ENCODE measurements around the gene AKT3. TPM values are rescaled to one million over a fixed set of nuclear protein-coding genes. Genes with fewer than 3 reads are reported as not detected.

The AKT3 gene
- total RNA-seq, 1 donor from 2014 or later = 110 TPM

GRCh38 chr1:243471754-243472745, 378.0 kb downstream of the AKT3 start:
- peak overlapping the region; percentile 92 for H3K27ac Mint-ChIP-seq
- no peaks in the 10 kb centered on the region for H3K9me3 Mint-ChIP-seq
- peaks cover 34% of the 10 kb centered on the region for H3K4me1 Mint-ChIP-seq
- H3K27me3 Mint-ChIP-seq (ENCODE audit: low read depth) = no peaks in the 10 kb centered on the region
- DNase-seq (ENCODE audit: low spot score in 2 of 2, unreplicated experiment in 2 of 2) = no peak
- no peak for TF ChIP-seq CTCF (IDR thresholded peaks at IDR 0.05; ENCODE audit: unreplicated experiment)
- no peaks in the 10 kb centered on the region for H3K36me3 Mint-ChIP-seq
- H3K4me3 Mint-ChIP-seq = no peak overlapping the region

GRCh38 chr1:243471026-243471685, 378.9 kb downstream of the AKT3 start:
- Mint-ChIP-seq H3K9me3 (no peaks in the 10 kb centered on the region), H3K27me3 (ENCODE audit: low read depth) (no peaks in the 10 kb centered on the region), H3K27ac (no peak overlapping the region), H3K4me3 (no peak overlapping the region), H3K36me3 (no peaks in the 10 kb centered on the region), H3K4me1 (peaks cover 32% of the 10 kb centered on the region)
- no peak for TF ChIP-seq CTCF (IDR thresholded peaks at IDR 0.05; ENCODE audit: unreplicated experiment)
- DNase-seq (ENCODE audit: low spot score in 2 of 2, unreplicated experiment in 2 of 2) = no peak

- H3K36me3 Mint-ChIP-seq = no peaks in the 10 kb centered on the region
- no peak for TF ChIP-seq CTCF (IDR thresholded peaks at IDR 0.05; ENCODE audit: unreplicated experiment)
- no peaks in the 10 kb centered on the region for H3K9me3 Mint-ChIP-seq
- H3K4me3 Mint-ChIP-seq = no peak overlapping the region
- no peak for DNase-seq (ENCODE audit: low spot score in 2 of 2, unreplicated experiment in 2 of 2)
- no peaks in the 10 kb centered on the region for H3K27me3 Mint-ChIP-seq (ENCODE audit: low read depth)
- H3K4me1 Mint-ChIP-seq = peaks cover 28% of the 10 kb centered on the region
- H3K27ac Mint-ChIP-seq = no peak overlapping the region
These were observed 379.5 kb downstream of the AKT3 start for GRCh38 chr1:243470502-243470901.

- H3K4me1 Mint-ChIP-seq = peaks cover 20% of the 10 kb centered on the region
- no peaks in the 10 kb centered on the region for H3K9me3 Mint-ChIP-seq
- DNase-seq (ENCODE audit: low spot score in 2 of 2, unreplicated experiment in 2 of 2) = no peak
- H3K36me3 Mint-ChIP-seq = no peaks in the 10 kb centered on the region
- no peak overlapping the region for H3K4me3 Mint-ChIP-seq
- H3K27me3 Mint-ChIP-seq (ENCODE audit: low read depth) = no peaks in the 10 kb centered on the region
- no peak overlapping the region for H3K27ac Mint-ChIP-seq
- TF ChIP-seq CTCF (IDR thresholded peaks at IDR 0.05; ENCODE audit: unreplicated experiment) = no peak
These were observed 380.5 kb downstream of the AKT3 start for GRCh38 chr1:243469497-243469896.

- no peak for TF ChIP-seq CTCF (IDR thresholded peaks at IDR 0.05; ENCODE audit: unreplicated experiment)
- Mint-ChIP-seq H3K36me3 (peaks cover 2% of the 10 kb centered on the region), H3K27me3 (ENCODE audit: low read depth) (no peaks in the 10 kb centered on the region), H3K9me3 (no peaks in the 10 kb centered on the region), H3K27ac (no peak overlapping the region), H3K4me1 (no peaks in the 10 kb centered on the region), H3K4me3 (no peak overlapping the region)
- DNase-seq (ENCODE audit: low spot score in 2 of 2, unreplicated experiment in 2 of 2) = no peak
These were observed 384.3 kb downstream of the AKT3 start for GRCh38 chr1:243465738-243466137.
